NOMO-1 treated with DMSO at 0.1 percent for 48 hours (cell line): ENCODE measurements around the gene SRGAP2.
A peak's percentile ranks its signal among the peaks of the same experiment; 100 is the strongest.
"Not testable (repeated sequence)": the region's sequence is repeated elsewhere in the genome, so short reads cannot be mapped to it uniquely, and the experiment has no call there.

Experiments used
- DNase-seq: peaks from one replicate; lab custom pipeline; 2025; ENCODE audit not compliant: unreplicated experiment; lab: John Stamatoyannopoulos, UW

Gene SRGAP2

DNA sequence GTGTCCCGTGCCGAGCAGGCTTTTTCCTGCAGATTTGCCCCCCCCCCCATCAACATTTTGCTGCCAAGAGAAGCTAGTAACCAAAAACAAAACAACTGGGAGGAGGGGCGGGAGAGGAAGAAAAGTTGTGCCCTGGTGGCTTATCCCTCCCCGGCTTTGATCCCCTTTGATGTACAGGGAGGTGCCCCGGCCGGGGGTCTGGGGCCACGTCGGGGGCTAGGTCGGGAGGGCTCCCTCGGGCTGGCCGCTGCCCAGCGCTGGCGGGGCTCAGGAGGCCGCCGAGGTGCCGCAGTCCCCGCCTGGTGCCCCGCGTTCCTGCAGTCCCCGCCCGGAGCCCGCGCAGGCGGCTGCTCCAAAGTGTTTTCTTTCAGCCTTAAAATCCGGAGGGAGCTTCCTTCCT lies 1.5 kb downstream of the SRGAP2 start:
- DNase-seq, result not testable (repeated sequence)

GRCh38 chr1:206205569-206205968 lies 2.2 kb downstream of the SRGAP2 start:
- DNase-seq, result not testable (repeated sequence)

DNA sequence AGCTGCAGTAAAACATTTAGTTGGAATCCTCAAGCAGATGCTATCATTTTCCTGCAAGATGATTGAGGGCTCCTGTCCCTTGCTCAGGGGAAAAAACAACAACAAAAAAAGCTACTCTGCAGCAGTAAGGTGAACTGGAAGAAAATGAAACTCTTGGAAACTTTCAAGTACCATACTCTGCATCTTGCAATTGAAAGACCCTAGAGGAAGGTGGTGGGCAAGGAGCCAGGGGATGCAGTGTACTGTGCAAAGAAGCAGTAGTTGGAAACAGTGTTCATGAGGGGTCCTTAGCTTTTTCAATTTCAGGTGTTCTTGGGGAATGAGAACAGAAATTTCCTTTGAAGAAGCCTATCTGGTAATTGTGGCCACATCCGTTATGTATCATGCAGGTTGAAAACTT lies 7.5 kb downstream of the SRGAP2 start:
- not testable (repeated sequence) for DNase-seq

DNA sequence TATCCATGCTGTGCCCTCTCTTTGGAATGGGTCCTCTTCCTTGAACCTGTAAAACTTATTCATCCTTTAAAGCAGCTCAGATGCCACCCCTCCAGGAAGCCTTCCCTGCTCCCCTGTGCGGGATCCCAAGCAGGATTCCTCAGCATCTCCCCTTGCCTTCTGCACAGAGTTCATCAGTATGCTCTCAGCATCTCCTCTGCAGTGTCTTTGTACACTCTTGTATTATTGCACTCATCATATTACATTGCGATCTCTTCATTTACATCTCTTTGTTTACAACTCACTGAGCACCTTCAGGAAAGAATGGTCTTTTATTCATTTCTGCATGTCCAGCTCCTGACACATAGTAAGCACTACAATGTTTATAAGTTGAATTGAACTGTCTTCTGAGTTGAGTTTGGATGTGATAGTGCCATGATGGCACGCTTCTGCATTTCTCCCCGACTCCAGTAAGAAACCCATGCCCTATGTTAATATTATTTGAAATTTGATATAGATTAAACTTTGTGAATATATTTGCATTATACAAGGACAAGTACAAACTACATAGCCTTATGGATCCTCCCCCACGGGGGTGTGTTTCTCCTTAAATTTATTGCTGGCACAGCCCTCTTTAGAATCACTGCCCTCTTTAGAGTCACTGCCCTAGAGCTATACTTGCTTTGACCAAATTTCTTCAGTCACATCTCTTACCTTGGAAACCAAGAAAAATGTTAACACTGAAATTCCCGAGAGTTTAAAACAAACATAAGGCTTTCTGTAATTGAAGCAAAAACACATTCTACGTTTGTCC lies 12.5 kb downstream of the SRGAP2 start:
- not testable (repeated sequence) for DNase-seq

DNA sequence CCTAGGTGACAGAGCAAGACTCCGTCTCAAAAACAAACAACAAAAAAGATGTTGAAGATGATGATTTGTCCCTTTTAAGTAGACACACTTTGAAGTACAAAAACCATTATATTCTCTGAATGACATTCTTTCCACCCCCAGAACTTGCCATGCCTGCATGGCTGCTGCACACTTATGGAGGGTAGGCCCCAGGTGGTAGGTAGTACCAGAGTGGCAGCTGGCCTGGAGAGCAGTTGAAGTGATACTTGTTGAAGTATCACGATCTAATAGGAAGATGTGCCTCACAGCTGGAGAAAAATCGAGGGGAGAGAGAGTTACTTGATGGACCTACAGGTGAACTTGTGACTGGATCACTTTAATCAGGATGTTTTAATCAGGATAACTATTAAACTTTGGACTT lies 14.9 kb downstream of the SRGAP2 start:
- DNase-seq, result not testable (repeated sequence)

GRCh38 chr1:206218765-206219164 lies 15.4 kb downstream of the SRGAP2 start:
- not testable (repeated sequence) for DNase-seq

DNA sequence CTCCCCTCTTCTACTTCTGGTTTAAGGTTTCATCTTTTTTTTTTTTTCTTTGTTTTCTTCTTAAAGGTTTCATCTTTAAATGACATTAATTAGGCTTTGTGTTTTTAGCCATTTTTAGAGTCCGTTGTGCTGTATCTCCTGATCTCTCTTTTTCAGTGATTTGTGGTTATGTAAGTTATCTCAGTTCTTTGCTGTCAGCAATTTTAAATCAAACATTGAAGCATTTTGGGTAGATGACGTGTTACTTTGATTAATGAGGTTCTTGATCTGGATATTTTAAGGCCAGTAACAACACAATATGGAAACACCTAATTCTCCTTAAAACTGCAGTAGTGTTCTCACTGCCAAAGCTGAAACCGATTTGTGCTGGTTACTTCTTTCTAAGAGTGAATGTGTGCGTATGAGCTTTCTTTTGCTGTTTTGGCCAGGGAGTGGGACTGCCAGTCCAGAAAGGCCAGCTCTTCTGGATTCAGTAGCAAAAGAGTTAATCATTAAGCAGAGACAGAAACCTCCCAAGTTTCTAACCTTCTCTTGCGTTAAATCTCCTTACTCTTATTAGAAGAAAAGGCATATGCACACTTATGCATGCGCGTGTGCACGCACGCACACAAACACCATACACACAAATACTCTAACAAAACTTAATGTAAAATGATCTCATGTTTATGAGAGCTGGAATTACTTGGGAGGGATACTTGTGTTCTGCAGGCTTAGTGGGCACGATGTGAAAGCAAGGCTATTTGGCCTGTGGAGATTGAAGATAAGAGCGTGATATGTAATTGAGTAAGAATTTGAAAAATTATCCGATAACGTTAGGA lies 16.4 kb downstream of the SRGAP2 start:
- DNase-seq, result not testable (repeated sequence)

GRCh38 chr1:206220332-206221000 lies 17.1 kb downstream of the SRGAP2 start:
- peak; percentile 23 for DNase-seq

GRCh38 chr1:206221585-206221984 lies 18.2 kb downstream of the SRGAP2 start:
- not testable (repeated sequence) for DNase-seq

- not testable (repeated sequence) for DNase-seq
These were observed 20.9 kb downstream of the SRGAP2 start for GRCh38 chr1:206224190-206224776.

DNA sequence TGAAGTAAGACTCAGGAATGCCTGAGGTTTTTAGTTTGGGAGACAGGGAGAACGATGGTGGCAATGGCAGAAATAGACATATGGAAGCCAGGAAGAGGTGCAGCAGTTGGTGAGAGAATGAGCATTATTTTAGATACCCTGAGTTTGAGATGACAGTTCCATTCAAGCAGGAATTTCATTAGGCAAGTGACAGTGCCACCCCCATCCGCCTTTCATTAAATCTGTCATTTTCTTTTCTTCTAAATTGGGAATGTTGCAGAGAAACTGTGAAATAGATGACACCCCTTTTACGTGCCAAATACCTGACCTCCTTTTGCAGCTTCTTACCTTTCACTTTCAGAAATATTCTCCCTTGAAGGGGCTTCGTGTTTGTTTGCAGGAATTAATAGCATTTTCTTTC lies 22.0 kb downstream of the SRGAP2 start:
- DNase-seq, result not testable (repeated sequence)

- DNase-seq, result not testable (repeated sequence)
These were observed 23.5 kb downstream of the SRGAP2 start for GRCh38 chr1:206226886-206227285.

- not testable (repeated sequence) for DNase-seq
These were observed 25.9 kb downstream of the SRGAP2 start for GRCh38 chr1:206229286-206229685.

DNA sequence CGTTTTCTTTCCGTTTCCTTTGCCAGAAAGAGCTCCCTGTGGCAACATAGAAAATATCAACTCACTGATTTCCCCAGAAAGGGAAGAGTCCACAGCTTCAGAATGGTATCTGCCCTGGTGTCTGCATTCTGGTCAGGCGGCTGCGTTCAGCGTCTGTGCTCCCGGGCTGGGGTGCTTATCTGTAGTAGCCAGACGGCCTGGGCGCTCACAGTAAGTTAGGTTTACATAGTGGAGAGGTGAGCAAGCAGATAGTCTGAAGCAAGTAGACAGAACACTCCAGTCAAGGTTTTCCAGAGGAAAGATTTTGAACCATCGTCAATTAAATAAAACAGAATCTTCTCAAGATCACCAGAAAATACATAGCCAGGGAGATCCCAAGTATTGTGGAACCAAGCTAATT lies 28.6 kb downstream of the SRGAP2 start:
- DNase-seq, result not testable (repeated sequence)

GRCh38 chr1:206232970-206233645 lies 29.8 kb downstream of the SRGAP2 start:
- not testable (repeated sequence) for DNase-seq

DNA sequence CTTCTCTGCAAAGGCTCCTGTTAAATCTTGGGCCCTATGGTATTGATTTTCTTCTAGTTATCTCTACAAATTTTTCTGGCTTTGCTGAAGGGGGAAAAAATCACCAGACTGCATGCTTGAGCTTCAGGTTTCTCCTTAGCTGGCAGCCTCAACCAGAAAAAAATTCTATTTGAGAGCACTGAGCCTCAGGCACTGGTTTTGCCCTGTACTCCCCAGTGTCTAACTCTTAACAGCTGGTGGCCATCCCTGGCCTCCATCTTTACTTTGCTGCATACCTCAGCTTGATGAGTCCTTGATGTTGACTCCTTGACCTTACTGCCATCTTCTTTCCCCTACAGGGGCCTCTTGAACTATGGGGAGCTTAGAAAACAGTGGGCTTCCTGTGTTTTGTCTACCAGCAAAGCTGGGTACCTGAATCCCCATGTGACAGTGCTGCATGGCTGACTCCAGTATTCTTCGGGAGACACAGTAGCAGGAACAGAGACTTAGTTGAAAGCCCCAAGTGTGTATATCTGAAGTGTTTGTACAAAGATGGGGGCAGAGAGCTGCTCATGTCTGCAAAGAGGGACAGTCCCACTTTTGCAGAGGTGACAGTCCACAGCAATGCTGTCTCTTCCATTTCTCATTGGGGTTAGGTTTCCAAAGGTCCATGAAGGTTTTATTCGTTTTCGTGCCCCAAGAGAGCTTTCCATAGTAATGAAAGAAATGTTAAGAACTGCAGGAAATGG lies 31.0 kb downstream of the SRGAP2 start:
- not testable (repeated sequence) for DNase-seq

- not testable (repeated sequence) for DNase-seq
These were observed 31.8 kb downstream of the SRGAP2 start for GRCh38 chr1:206235190-206235589.

DNA sequence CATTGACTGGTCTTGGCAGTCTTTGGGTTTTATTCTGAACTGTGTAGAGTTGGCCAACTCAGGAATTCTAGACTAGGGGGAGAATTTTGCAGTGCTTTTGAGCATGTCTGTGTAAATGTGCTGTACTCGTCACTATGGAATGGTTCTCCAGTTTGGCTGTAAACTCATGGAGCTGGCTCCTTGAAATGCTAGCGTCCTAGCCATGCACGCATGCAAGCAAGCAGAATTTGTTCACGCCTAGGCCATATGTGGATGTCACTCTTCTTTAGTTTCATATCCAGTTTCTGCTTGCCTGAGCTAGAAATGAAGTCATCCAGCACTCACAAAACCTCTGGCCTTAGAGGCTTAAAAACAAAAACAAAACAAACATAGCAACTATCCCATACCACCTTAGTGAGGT lies 36.9 kb downstream of the SRGAP2 start:
- DNase-seq, result peak; percentile 64

DNA sequence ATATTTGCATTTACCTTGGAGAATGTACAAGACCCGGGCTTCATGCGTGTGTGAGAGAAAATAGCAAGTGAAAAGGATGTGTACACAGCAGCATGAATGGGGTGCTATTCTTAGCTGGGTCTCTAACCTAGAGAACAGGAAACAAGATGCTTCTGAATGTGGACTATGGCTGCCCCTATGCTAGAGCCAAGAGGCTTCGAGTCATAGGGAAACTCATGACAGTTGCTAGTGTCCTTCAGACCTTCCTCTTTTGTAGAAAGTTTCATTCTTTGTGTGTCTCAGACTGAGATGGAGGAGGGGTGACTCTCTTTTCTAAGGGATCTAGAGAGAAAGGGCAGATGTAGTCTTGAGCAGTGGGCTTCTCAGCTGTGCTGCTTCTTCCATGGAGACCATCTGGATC lies 40.0 kb downstream of the SRGAP2 start:
- DNase-seq, result peak; percentile 78

DNA sequence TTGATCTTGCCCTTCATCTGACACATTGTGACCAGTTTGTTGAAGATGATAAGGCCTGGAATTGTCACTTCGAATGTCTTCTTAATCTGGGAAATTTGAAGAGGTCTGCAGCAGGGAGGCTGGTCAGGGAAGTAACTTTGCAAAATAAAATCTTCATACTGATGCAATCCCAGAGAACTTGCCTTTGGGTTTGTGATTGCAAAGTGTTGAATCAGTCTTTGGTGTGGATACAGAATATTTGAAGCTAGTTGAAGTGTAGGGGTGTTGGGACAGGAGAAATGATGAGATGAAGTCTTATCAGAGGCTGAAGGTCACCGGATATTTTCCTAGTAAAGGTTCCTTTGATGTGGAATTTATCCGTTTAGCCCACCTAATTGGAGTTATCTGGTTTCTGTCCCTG lies 42.1 kb downstream of the SRGAP2 start:
- not testable (repeated sequence) for DNase-seq
